ENCODE measurements around the gene FOXO6.

Gene FOXO6

GRCh38 chr1:41350055-41350378, 11.2 kb upstream of the FOXO6 start:
- no peak for DNase-seq (ENCODE audit: low spot score)
- no peak overlapping the region for H3K27ac ChIP-seq
- POLR2A ChIA-PET (ENCODE audit: low non-redundant PET): no interaction called here
- TF ChIP-seq, protein P1, sequence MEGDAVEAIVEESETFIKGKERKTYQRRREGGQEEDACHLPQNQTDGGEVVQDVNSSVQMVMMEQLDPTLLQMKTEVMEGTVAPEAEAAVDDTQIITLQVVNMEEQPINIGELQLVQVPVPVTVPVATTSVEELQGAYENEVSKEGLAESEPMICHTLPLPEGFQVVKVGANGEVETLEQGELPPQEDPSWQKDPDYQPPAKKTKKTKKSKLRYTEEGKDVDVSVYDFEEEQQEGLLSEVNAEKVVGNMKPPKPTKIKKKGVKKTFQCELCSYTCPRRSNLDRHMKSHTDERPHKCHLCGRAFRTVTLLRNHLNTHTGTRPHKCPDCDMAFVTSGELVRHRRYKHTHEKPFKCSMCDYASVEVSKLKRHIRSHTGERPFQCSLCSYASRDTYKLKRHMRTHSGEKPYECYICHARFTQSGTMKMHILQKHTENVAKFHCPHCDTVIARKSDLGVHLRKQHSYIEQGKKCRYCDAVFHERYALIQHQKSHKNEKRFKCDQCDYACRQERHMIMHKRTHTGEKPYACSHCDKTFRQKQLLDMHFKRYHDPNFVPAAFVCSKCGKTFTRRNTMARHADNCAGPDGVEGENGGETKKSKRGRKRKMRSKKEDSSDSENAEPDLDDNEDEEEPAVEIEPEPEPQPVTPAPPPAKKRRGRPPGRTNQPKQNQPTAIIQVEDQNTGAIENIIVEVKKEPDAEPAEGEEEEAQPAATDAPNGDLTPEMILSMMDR (conservative IDR thresholded peaks at IDR 0.05; ENCODE audit: low read depth): no peak
- CTCF ChIA-PET: interaction anchor here (1.9 kb wide), 1 partner anchor 67 kb away, joined by 5 read pairs; no protein-coding TSS in a partner anchor

- TF ChIP-seq, protein P1 (conservative IDR thresholded peaks at IDR 0.05; ENCODE audit: low read depth): no peak
- no peak overlapping the region for H3K27ac ChIP-seq
- CTCF ChIA-PET: interaction anchor here (0.6 kb wide), 1 partner anchor 401 kb away, joined by 3 read pairs; no protein-coding TSS in a partner anchor
- DNase-seq (ENCODE audit: low spot score): no peak
- POLR2A ChIA-PET (ENCODE audit: low non-redundant PET): no interaction called here
These were observed 9.7 kb upstream of the FOXO6 start for GRCh38 chr1:41351262-41352151.

DNA sequence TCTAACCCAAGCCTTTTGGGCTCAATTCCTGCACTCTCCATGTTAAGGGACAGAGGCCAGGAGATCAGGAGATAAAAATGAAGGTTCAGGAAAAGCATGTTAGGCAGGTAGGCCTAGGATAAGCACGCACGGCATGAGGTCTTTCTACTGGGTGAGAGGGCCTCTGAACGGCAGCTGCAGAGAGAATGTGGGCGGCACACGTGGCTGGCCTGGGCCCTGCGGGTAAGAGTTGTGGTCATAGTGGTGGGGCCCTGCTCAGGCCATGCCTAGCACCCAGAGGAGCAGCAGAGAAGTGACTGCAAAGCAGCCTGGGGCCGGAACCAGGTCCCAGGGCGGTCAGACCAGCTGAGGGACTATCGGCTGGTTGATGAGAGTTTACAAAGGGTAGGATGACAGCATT, 7.5 kb upstream of the FOXO6 start:
- TF ChIP-seq, protein P1 (conservative IDR thresholded peaks at IDR 0.05; ENCODE audit: low read depth): no peak
- POLR2A ChIA-PET (ENCODE audit: low non-redundant PET): no interaction called here
- CTCF ChIA-PET: interaction anchor here (0.6 kb wide), 1 partner anchor 113 kb away, joined by 3 read pairs; no protein-coding TSS in a partner anchor
- H3K27ac ChIP-seq: no peak overlapping the region
- no peak for DNase-seq (ENCODE audit: low spot score)

GRCh38 chr1:41354956-41355355, 6.3 kb upstream of the FOXO6 start:
- DNase-seq (ENCODE audit: low spot score): no peak
- ChIA-PET POLR2A (ENCODE audit: low non-redundant PET) (no interaction called here), CTCF (no interaction called here)
- no peak overlapping the region for H3K27ac ChIP-seq
- TF ChIP-seq, protein P1 (conservative IDR thresholded peaks at IDR 0.05; ENCODE audit: low read depth): no peak

DNA sequence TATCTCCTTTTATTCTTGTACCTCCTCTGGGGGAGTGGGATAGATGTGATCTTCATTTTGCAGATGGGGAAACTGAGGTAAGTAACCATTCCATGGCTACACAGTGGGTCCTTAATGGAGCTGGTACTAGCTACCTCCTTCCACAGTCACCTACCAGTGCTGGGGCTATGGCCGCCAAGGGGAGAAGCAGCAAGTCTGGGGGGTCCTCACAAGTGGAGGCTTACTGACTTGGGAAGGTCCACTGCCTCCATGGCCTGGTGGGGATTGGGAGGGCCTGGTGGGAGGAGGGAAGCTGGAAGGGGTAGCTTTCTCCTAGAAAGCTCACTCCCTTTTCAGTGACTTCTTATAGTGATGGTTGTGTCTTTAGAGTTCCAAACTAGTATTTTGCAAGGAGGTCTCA, 5.9 kb upstream of the FOXO6 start:
- no peak for DNase-seq (ENCODE audit: low spot score)
- POLR2A ChIA-PET (ENCODE audit: low non-redundant PET): no interaction called here

DNA sequence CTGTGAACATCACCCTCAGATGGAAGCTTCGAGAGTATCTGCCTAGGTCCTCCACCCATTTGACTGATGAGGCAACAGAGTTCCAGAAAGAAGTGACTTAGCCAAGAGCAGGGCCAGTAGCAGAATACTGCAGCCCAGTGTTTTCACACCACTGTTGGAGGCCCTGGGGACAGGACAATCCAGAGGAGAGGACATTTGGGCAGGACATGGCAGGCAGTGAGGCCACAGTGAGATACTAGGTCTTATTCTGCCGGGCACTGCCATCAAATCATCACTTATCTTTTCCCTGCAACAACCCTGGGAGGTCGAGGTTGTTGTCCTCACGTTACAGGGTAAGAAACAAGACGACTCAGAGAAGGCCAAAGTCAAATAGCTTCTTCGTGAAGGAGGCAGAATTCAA, 5.5 kb upstream of the FOXO6 start:
- no peak overlapping the region for H3K27ac ChIP-seq
- no peak for DNase-seq (ENCODE audit: low spot score)
- CTCF ChIA-PET: interaction anchor here (1.3 kb wide), 1 partner anchor 73 kb away, joined by 7 read pairs; no protein-coding TSS in a partner anchor
- TF ChIP-seq, protein P1 (conservative IDR thresholded peaks at IDR 0.05; ENCODE audit: low read depth): no peak
- POLR2A ChIA-PET (ENCODE audit: low non-redundant PET): no interaction called here

More for the DNA sequence above, 5.9 kb upstream of the FOXO6 start:
- CTCF ChIA-PET: interaction anchor here (1.3 kb wide), 1 partner anchor 73 kb away, joined by 7 read pairs; no protein-coding TSS in a partner anchor
- TF ChIP-seq, protein P1 (conservative IDR thresholded peaks at IDR 0.05; ENCODE audit: low read depth): no peak
- no peak overlapping the region for H3K27ac ChIP-seq

Data from RWPE1 (cell line).